GM12872 (cell line): ENCODE measurements around the gene IGFBP2.

ENCODE experiments used
- CTCF ChIP-seq: IDR thresholded peaks from 3 replicates; pipeline ENCODE4 v1.5.1; 2011; ENCODE audit warnings: low read depth, mild to moderate bottlenecking, low read length, moderate library complexity; ENCODE audit not compliant: insufficient read depth

The IGFBP2 gene

DNA sequence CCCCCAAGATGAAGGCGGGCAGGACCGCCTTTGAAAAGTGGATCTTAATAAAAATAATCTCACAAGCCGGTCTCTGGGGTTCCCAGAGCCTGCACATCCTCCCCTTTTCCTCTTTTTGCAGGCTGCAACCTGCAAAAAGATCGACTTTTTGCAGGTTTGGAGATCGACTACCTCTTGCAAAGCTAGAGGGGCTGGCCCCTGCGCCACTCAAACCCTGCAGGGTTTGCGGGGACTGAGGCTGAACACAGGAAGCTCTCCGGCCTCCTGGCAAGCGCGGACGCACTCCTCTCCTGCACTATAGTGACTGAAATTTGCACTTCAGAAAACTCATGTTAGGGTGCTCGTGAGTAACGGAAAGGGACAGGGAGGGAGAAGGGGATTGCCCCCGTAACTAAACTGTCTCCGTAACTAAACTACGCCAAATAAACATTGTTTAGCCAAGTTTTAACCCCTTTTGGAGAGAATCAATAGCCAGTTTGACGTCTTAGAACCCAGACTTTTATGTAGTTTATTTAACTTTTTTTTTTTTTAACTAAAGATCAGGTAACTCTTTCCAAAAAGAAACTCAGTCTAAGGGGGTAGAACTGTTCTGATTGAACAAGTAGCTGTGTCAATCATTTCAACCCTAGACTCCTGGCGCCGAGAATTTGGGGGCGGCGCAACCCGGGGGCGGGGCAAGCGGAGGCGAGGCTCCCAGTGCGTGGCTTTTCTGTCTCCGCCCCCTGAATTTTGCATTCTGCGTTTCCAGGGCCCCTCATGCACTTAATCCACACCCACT is 59.6 kb downstream of the IGFBP2 start:
- no peak for TF ChIP-seq CTCF

DNA sequence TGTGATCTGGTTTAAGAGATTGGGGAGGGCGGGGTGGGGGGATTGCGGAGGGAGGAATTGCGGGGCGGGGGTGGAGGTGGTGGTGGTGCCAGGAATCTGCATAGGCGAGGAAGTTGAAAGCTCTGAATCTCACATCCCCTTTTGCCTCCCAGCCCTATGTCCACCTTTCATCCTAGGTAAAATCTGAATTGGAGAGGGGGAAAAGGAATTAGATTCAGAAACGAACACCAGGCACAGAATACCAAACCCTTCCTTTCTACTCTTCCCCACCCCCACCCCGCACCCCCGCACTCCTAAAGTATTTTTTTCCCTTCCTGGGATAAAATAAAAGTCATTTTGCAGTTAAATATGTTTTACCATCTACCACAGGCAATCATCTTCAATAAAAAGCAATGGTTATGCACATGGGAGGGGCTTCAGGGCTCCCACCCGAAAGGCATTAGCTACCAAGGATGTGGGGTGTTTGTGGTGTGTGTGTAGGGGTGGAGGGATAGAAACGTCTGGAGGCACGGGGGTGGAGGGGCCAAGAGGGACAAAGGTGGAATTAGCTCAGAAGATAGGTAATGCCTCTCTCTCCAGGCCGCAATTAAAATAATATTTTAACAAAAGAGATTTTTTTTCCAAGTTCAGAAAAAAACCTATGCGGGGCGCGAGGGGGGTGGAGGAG is 60.3 kb downstream of the IGFBP2 start:
- TF ChIP-seq CTCF: no peak

- no peak for TF ChIP-seq CTCF
Observed at GRCh38 chr2:216694082-216694825, 61.0 kb downstream of the IGFBP2 start.

DNA sequence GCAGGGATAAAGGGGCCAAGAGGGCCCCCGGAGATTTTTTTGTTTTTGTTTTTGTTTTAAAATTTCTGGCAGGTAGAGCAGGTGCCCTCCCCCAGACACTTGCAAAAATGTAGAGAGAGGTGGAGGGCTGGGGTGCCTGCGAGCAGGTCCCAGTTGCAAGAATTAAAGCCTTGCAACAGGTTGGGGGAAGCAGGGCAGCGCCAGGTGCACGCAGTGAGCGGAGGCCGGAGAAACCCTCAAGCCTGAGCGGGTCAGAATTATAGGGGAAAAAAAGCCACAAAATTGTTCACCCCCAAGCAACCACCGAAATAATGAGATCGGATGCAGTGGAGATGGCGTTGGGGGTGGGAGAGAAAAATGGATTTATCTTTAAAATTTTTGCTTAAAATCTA is 61.6 kb downstream of the IGFBP2 start:
- no peak for TF ChIP-seq CTCF

DNA sequence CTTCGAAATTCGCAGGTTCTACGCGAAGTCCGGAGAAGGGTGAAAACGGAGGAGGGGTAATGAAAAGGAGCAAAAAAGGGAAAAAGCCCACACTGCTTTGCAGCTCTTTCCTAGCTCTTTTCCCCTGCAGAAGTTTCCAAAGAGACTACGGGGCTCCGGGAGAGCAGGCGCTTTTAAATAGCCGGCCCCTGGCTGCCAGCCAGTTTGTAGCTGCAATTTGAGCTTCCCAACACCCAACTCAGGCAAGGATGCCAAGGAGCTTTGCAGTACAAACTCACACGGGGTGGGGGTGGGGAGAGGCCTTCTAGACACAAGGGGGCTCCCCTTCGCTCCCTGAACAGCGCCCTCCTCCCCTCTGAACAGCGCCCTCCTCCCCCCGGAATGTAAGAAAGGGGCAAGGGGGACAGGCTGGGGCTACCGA is 62.2 kb downstream of the IGFBP2 start, which contains the start of gene IGFBP5:
Gene IGFBP5, minus strand, starts transcription at position 149 of the 421 bp plus-strand sequence. CDS start 774 bp downstream, outside the sequence.
- TF ChIP-seq CTCF: no peak

GRCh38 chr2:216696321-216696720 is 63.1 kb downstream of the IGFBP2 start:
- no peak for TF ChIP-seq CTCF
